NT2/D1 (cell line): ENCODE data around the gene AMBRA1.

Experiments
- DNase-seq: peaks from one replicate; pipeline ENCODE4 v3.0.0-alpha.2; 2011; ENCODE audit warnings: low read depth, low spot score
- H3K27me3 ChIP-seq: 2 replicates; pipeline ENCODE4 v1.6.0; 2011; ENCODE audit warnings: mild to moderate bottlenecking; ENCODE audit not compliant: insufficient read length, insufficient read depth
- H3K36me3 ChIP-seq: 2 replicates; pipeline ENCODE4 v1.6.1; 2011; ENCODE audit warnings: mild to moderate bottlenecking, low read length, mixed read lengths; ENCODE audit not compliant: insufficient read depth, insufficient read length
- H3K4me1 ChIP-seq: 2 replicates; pipeline ENCODE4 v1.5.1; 2011; ENCODE audit not compliant: insufficient read depth, insufficient read length
- H3K4me3 ChIP-seq: 2 replicates; pipeline ENCODE4 v1.5.1; 2011; ENCODE audit warnings: low read depth; ENCODE audit not compliant: insufficient read length
- H3K9ac ChIP-seq: 2 replicates; pipeline ENCODE4 v1.6.0; 2011; ENCODE audit warnings: low read depth; ENCODE audit not compliant: insufficient read length
- H3K9me3 ChIP-seq: 2 replicates; pipeline ENCODE4 v1.5.1; 2011; ENCODE audit warnings: mild to moderate bottlenecking, low read length; ENCODE audit not compliant: insufficient read depth
- SUZ12 ChIP-seq: IDR thresholded peaks from 2 replicates; pipeline ENCODE4 v1.6.1; 2011; ENCODE audit not compliant: insufficient read length, insufficient read depth; ENCODE audit errors: extremely low read depth
- YY1 ChIP-seq: IDR thresholded peaks from 2 replicates; pipeline ENCODE4 v1.6.1; 2011; ENCODE audit not compliant: insufficient read length, insufficient read depth
- ZNF274 ChIP-seq: IDR thresholded peaks from 2 replicates; pipeline ENCODE4 v1.6.1; 2011; ENCODE audit warnings: mild to moderate bottlenecking, low read depth, low read length

Gene AMBRA1

DNA sequence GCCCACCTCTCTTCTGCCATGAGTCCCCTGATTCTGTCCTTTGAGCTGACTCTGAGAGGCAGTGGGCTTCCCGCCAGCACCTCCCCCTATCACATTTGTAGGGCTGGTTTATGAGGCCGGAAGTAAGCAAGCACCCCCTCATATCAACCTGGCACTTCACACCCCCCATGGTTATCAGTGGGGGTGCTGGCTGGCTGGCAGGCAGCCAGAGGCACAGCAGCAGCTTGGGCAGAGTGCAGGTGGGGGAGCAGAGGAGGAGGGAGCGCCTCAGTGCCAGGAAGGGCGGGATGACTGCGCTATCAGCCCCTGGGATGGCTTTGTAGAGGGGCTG is 179.4 kb downstream of the AMBRA1 start:
- H3K9ac ChIP-seq, result no peak overlapping the region
- H3K36me3 ChIP-seq, result peaks cover 56% of the 10 kb centered on the region
- H3K27me3 ChIP-seq, result no peaks in the 10 kb centered on the region
- no peaks in the 10 kb centered on the region for H3K9me3 ChIP-seq
- peaks cover 13% of the 10 kb centered on the region for H3K4me1 ChIP-seq
- no peak for DNase-seq
- no peak for TF ChIP-seq SUZ12
- no peak for TF ChIP-seq ZNF274
- no peak for TF ChIP-seq YY1
- no peak overlapping the region for H3K4me3 ChIP-seq

DNA sequence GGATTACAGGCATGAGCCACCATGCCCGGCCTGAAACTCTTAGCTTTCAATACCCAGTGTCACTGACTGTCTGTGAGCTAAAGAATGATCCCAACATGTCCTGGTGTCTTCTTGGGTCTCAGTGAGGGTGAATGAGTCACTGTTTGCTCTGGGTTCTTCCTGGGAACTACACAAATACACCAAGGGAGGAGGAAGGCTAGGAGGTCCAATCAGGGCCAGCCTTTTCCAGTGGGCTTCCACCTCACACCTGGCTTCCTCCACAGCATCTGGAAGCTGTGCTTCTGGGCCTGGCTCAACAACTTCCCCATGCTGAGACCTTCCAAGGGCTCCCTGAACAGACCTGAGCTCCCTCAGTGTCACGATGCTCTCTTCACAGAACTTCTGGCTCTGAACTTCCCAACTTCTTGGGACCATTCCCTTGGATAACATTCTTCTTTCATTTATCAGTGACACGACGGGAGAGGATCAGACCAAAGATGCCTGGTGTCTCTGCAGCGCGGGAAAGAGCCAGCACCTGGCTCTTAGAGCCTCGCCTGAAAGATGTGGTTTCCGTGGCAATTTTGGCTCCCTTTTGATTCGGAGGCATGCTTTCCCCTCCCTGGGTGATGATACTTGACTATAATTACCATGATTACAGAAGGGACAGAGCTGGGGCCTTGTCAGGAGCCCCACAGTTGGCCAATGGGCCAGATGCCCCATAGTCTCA is 179.9 kb downstream of the AMBRA1 start:
- no peak overlapping the region for H3K9ac ChIP-seq

DNA sequence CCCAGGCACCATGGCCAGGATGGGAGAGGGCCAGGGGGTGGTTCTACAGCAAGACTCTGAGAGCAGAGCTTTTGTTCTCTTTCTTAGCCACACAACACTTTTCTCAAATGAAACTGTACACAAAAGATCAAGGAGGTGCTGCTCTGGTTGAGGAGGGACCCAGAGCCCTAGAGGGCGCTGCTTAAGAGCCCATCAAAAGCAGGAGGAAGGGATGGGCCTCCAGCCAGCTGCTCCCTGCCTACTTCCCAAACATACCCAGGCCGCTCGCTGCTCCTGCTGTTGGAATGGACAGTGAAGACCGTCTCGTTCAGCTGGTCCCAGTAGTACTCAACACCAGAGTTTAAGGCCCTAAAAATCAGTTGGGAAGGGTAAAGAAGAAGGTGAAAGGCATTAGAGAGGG is 183.8 kb downstream of the AMBRA1 start:
- no peak overlapping the region for H3K4me3 ChIP-seq
- TF ChIP-seq ZNF274, result no peak
- no peak for TF ChIP-seq SUZ12
- no peak for TF ChIP-seq YY1
- no peaks in the 10 kb centered on the region for H3K27me3 ChIP-seq
- peak overlapping the region; percentile 4 for H3K9ac ChIP-seq
- H3K4me1 ChIP-seq, result peaks cover 27% of the 10 kb centered on the region
- no peak for DNase-seq
- H3K36me3 ChIP-seq, result peaks cover 64% of the 10 kb centered on the region
- H3K9me3 ChIP-seq, result no peaks in the 10 kb centered on the region

More for the DNA sequence above, 179.9 kb downstream of the AMBRA1 start:
- no peak for DNase-seq
- Histone ChIP-seq H3K4me1 (peaks cover 14% of the 10 kb centered on the region), H3K36me3 (peaks cover 60% of the 10 kb centered on the region), H3K9me3 (no peaks in the 10 kb centered on the region), H3K27me3 (no peaks in the 10 kb centered on the region), H3K4me3 (no peak overlapping the region)
- TF ChIP-seq YY1 (no peak), SUZ12 (no peak), ZNF274 (no peak)

DNA sequence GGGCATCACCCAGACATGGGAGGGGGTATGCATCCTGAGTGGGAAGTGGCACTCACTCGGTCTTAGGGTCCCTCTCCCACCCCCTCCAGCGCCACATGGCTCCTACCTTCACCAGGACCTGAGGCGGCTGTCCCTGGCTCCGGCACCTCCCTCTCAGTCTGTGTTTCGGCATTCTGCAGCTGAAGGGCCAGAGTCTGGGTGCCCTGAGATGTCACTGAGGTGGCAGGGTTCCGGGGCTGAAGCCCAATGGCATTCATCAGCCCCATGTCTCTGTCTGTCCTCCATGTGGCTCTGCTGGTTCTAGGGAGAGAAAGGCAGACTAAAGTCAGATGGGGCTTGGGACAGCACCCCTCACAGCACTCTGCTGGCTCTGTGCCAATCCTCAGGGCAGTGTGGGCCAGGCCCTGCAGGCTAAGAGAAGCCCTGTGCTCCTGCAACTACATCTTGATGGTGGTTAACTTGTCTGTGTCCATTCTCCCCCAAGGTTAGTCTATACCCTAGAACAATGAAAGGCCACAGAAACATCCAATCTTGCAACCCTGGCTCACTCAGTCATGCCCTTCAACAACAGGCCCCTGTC is 185.3 kb downstream of the AMBRA1 start:
- Histone ChIP-seq H3K27me3 (no peaks in the 10 kb centered on the region), H3K9ac (peak overlapping the region; percentile 21), H3K4me1 (peaks cover 27% of the 10 kb centered on the region), H3K9me3 (no peaks in the 10 kb centered on the region), H3K4me3 (no peak overlapping the region), H3K36me3 (peaks cover 62% of the 10 kb centered on the region)
- no peak for TF ChIP-seq SUZ12
- DNase-seq, result no peak

DNA sequence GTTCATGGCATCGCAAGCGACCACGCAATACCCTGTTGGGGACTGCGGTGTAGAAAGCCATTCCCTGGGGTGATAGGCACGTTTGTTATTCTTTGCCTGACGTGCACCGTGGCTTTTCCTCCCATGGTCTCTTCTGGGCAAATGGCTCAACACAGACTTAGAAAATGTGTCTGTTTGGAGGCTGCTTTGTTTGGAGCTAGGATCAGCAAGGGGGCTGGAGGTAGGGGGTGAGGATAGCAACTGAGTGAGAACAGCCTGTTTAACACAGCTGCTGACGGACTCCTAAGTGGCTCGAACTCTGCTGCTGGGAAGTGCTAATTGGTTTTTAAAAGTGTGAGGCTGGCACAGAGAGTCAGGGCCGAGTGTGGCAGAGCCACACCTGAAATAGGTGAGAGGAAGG is 186.2 kb downstream of the AMBRA1 start:
- DNase-seq, result no peak
- Histone ChIP-seq H3K9me3 (no peaks in the 10 kb centered on the region), H3K4me3 (no peak overlapping the region), H3K27me3 (no peaks in the 10 kb centered on the region), H3K4me1 (peaks cover 27% of the 10 kb centered on the region), H3K36me3 (peaks cover 65% of the 10 kb centered on the region), H3K9ac (peak overlapping the region; percentile 39)
- no peak for TF ChIP-seq YY1

DNA sequence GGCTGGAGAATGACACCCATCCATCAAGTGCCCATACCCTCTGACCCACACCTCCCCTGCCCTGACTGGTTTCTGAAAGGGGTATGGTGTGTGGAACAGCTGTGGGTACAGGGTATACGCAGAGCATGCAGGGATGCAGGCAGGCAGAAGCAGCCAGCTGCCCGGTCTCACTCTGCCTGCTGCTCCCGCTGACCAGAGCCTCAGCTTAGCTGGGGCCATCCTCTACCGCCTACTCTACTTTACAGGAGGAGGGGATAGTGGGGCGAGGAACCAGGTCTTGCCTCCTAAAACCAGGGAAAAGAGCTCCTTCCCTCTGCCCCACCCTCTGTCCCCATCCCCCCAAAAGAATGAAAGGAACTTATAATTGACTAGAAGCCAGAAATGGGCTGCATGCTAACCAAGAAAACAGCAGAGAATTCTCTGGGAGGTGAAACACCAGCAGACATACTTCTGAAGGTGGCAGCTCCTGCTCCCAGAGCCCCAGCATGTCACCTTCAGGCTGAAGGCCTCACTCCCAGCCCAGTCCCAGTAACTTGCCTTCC is 189.3 kb downstream of the AMBRA1 start:
- Histone ChIP-seq H3K9ac (no peak overlapping the region), H3K27me3 (no peaks in the 10 kb centered on the region), H3K4me3 (no peak overlapping the region), H3K9me3 (no peaks in the 10 kb centered on the region), H3K36me3 (peaks cover 79% of the 10 kb centered on the region), H3K4me1 (peaks cover 15% of the 10 kb centered on the region)
- TF ChIP-seq ZNF274 (no peak), YY1 (no peak), SUZ12 (no peak)
- DNase-seq, result no peak

DNA sequence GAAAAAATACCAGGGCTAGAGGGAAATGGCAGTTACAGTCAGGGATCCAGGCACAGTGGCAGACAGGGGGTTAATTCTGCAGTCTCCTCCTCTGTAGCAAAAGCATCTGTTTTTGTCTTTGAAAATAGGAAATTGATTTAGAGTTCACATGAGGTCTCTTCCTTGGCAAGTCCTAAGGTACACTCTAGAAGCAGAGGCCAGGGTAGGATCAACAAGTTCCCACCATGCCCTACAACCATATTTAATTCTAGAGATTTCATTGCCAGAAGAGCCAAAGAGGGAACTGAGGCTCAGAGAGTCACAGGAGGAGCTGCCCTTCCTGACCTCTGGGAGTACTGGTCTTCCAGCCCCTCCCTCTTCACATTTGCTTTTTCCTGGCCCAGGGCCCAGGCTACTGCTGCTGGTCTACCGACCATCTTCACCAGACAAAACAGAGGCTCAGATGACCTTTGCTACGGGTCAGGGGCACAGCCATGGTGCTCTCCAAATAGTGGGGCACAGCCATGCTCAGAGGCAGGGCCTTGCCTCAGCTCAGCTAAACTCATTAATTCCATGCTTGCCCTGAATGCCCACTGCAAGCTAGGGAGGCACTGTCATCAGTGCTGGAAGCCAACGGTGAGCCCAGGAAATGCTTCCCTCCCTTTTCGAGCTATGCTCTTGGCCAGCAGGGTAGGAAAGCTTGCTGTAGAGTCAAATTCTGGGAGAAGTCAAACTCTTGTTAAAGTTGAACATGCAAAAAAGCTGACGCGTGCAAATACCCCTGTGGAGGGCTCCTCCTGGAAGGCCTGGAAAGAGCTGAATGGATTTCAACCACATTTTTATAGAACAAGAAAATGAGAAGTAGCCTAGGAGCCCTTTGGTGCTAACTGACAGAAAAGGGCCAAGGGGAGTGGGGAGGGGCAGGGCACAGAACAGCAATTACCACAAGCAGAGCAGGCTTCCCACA is 190.6 kb downstream of the AMBRA1 start:
- H3K4me3 ChIP-seq, result no peak overlapping the region
- peaks cover 70% of the 10 kb centered on the region for H3K36me3 ChIP-seq
- H3K27me3 ChIP-seq, result no peaks in the 10 kb centered on the region
- no peak for DNase-seq
- TF ChIP-seq SUZ12 (no peak), YY1 (no peak), ZNF274 (no peak)
- peaks cover 8% of the 10 kb centered on the region for H3K4me1 ChIP-seq
- no peak overlapping the region for H3K9ac ChIP-seq
- no peaks in the 10 kb centered on the region for H3K9me3 ChIP-seq
